Liver (tissue), 9 donors: ENCODE data around the gene RAB3GAP2. TPM values are rescaled to one million over a fixed set of nuclear protein-coding genes. Genes with fewer than 3 reads are reported as not detected.

Source experiments
- DNase-seq: peaks from one replicate; pipeline ENCODE4 v3.0.0-alpha.2; 2017; ENCODE audit warnings: low spot score
- H3K27ac ChIP-seq, 2 donors: one replicate each; pipeline ENCODE4 v1.7.0; 2013; ENCODE audit warnings: inconsistent platforms in 2 of 2, low read length in 2 of 2, control low read depth in 1 of 2, low read depth in 1 of 2, mild to moderate bottlenecking in 1 of 2
- H3K27me3 ChIP-seq, 4 donors: one replicate each; pipeline versions ENCODE4 v1.6.1 to v1.7.0; 2013; ENCODE audit warnings: low read length in 3 of 4, inconsistent platforms in 1 of 4, mild to moderate bottlenecking in 1 of 4, moderate library complexity in 1 of 4; ENCODE audit not compliant: control insufficient read depth in 4 of 4, insufficient read depth in 4 of 4
- H3K36me3 ChIP-seq, 4 donors: one replicate each; pipeline versions ENCODE4 v1.6.1 to v1.7.0; 2013; ENCODE audit warnings: low read length in 3 of 4, mild to moderate bottlenecking in 3 of 4, low read depth in 1 of 4, moderate library complexity in 1 of 4; ENCODE audit not compliant: control insufficient read depth in 4 of 4, insufficient read depth in 3 of 4
- H3K4me1 ChIP-seq, 4 donors: one replicate each; pipeline versions ENCODE4 v1.6.1 to v1.7.0; 2013; ENCODE audit warnings: low read length in 3 of 4, mild to moderate bottlenecking in 3 of 4, moderate library complexity in 1 of 4; ENCODE audit not compliant: control insufficient read depth in 4 of 4, insufficient read depth in 4 of 4
- H3K4me3 ChIP-seq, 3 donors: one replicate each; pipeline versions ENCODE4 v1.6.1 to v1.7.0; 2013; ENCODE audit warnings: low read length in 3 of 3, control low read depth in 1 of 3, low read depth in 1 of 3, mild to moderate bottlenecking in 1 of 3
- H3K9ac ChIP-seq, 2 donors: one replicate each; pipeline ENCODE4 v1.7.0; 2013; ENCODE audit warnings: low read length in 2 of 2, mild to moderate bottlenecking in 2 of 2, moderate library complexity in 2 of 2, control low read depth in 1 of 2, low read depth in 1 of 2
- H3K9me3 ChIP-seq, 4 donors: one replicate each; pipeline versions ENCODE4 v1.6.1 to v1.7.0; 2013; ENCODE audit warnings: low read length in 3 of 4; ENCODE audit not compliant: control insufficient read depth in 4 of 4
- ATF3 ChIP-seq: IDR thresholded peaks from 2 replicates; pipeline ENCODE4 v1.6.1; 2016; ENCODE audit warnings: antibody characterized with exemption
- FOXA2 ChIP-seq: IDR thresholded peaks from 2 replicates; pipeline ENCODE4 v1.6.1; 2016; ENCODE audit warnings: antibody characterized with exemption
- GABPA ChIP-seq, 2 donors: IDR thresholded peaks in 1 of 2; conservative IDR thresholded peaks in 1 of 2; 2 replicates each; pipeline ENCODE4 v1.6.1; 2016; ENCODE audit warnings: antibody characterized with exemption in 2 of 2, mild to moderate bottlenecking in 1 of 2, moderate library complexity in 1 of 2
- HNF4A ChIP-seq, 2 donors: conservative IDR thresholded peaks; 2 replicates each; pipeline ENCODE4 v1.6.1; 2016; ENCODE audit warnings: antibody characterized with exemption in 2 of 2, mild to moderate bottlenecking in 2 of 2
- HNF4G ChIP-seq: IDR thresholded peaks from 2 replicates; pipeline ENCODE4 v1.6.1; 2016; ENCODE audit warnings: antibody characterized with exemption
- MAX ChIP-seq: IDR thresholded peaks from 2 replicates; pipeline ENCODE4 v1.6.1; 2016; ENCODE audit warnings: antibody characterized with exemption
- RAD21 ChIP-seq, 2 donors: IDR thresholded peaks; 2 replicates each; pipeline ENCODE4 v1.6.1; 2016; ENCODE audit warnings: antibody characterized with exemption in 2 of 2, mild to moderate bottlenecking in 2 of 2
- REST ChIP-seq: IDR thresholded peaks from 2 replicates; pipeline ENCODE4 v1.6.1; 2016; ENCODE audit warnings: antibody characterized with exemption, mild to moderate bottlenecking
- RXRA ChIP-seq, 2 donors: IDR thresholded peaks; 2 replicates each; pipeline ENCODE4 v1.6.1; 2017 to 2018; ENCODE audit warnings: antibody characterized with exemption in 2 of 2, mild to moderate bottlenecking in 1 of 2
- SP1 ChIP-seq: IDR thresholded peaks from 2 replicates; pipeline ENCODE4 v1.6.1; 2018; ENCODE audit warnings: antibody characterized with exemption, mild to moderate bottlenecking
- TAF1 ChIP-seq: conservative IDR thresholded peaks from 2 replicates; pipeline ENCODE4 v1.6.1; 2016; ENCODE audit warnings: antibody characterized with exemption, mild to moderate bottlenecking
- YY1 ChIP-seq: IDR thresholded peaks from 2 replicates; pipeline ENCODE4 v1.6.1; 2016; ENCODE audit warnings: antibody characterized with exemption, mild to moderate bottlenecking
- ZBTB33 ChIP-seq: IDR thresholded peaks from 2 replicates; pipeline ENCODE4 v1.6.1; 2016; ENCODE audit warnings: antibody characterized with exemption
- WGBS: extraction: QIAGEN DNeasy Blood & Tissue Kit; methylation state at CpG from one replicate; pipeline ENCODE4 v1.1.7; 2013; 5-methylcytosine and 5-hydroxymethylcytosine counted together
- polyA plus RNA-seq, 2 donors: library from polyadenylated mRNA; stranded (reverse) in 1 of 2; unstranded in 1 of 2; fragments of 200-250 nt in 1 of 2; fragments of >200 nt in 1 of 2; fragmentation: Nextera tagmentation in 1 of 2; extraction: Ambion mirVana in 1 of 2; gene quantifications; one replicate each; pipeline versions ENCODE4 v1.2.1 to v1.2.3, GENCODE V29; 2013 to 2015
- total RNA-seq, 2 donors: library from RNA; depleted of rRNA; stranded (reverse); fragments of >200 nt; gene quantifications; one replicate each; pipeline ENCODE4 v1.2.3, GENCODE V29; 2014
- donor health status: healthy.
- donor health status: healthy.
- donor health status: healthy.
- donor health status: healthy.
- donor health status: healthy.

The RAB3GAP2 gene
- total and polyA plus RNA-seq, 4 donors: 5.3 to 24.0 (median 11.4) TPM

- H3K4me3 ChIP-seq: no peak overlapping the region
- no peaks in the 10 kb centered on the region for H3K27me3 ChIP-seq
- H3K27ac ChIP-seq: no peak overlapping the region
- no peak for DNase-seq
- 87% methylated on average over 3 of the region's 3 CpGs for WGBS
- no peak overlapping the region for H3K9ac ChIP-seq
- H3K4me1 ChIP-seq: peaks cover 0 to 1% (median 0%) of the 10 kb centered on the region in 4 donors
- peaks cover 0 to 2% (median 0%) of the 10 kb centered on the region in 4 donors for H3K36me3 ChIP-seq
- no peak for TF ChIP-seq ZBTB33
- no peak for TF ChIP-seq MAX
- TF ChIP-seq RAD21 (IDR thresholded peaks at IDR 0.05): no peak
- TF ChIP-seq YY1: no peak
- TF ChIP-seq FOXA2: no peak
- TF ChIP-seq REST: no peak
- no peak for TF ChIP-seq HNF4A (conservative IDR thresholded peaks at IDR 0.05)
- no peak for TF ChIP-seq ATF3
- no peak for TF ChIP-seq TAF1
- no peak for TF ChIP-seq HNF4G
- no peak for TF ChIP-seq SP1
- no peak for TF ChIP-seq RXRA (IDR thresholded peaks at IDR 0.05)
- TF ChIP-seq GABPA (IDR thresholded peaks at IDR 0.05 in 1 of 2, conservative IDR thresholded peaks at IDR 0.05 in 1 of 2): no peak
- H3K9me3 ChIP-seq: no peaks in the 10 kb centered on the region
Measured at GRCh38 chr1:220222939-220223338, 49.3 kb downstream of the RAB3GAP2 start.

GRCh38 chr1:220221670-220222069, 50.6 kb downstream of the RAB3GAP2 start:
- Histone ChIP-seq H3K36me3 (no peaks in the 10 kb centered on the region), H3K27me3 (no peaks in the 10 kb centered on the region), H3K9ac (no peak overlapping the region), H3K27ac (no peak overlapping the region), H3K4me3 (no peak overlapping the region), H3K4me1 (no peaks in the 10 kb centered on the region), H3K9me3 (no peaks in the 10 kb centered on the region)
- 92% methylated on average over 3 of the region's 3 CpGs for WGBS
- TF ChIP-seq GABPA (IDR thresholded peaks at IDR 0.05 in 1 of 2, conservative IDR thresholded peaks at IDR 0.05 in 1 of 2): no peak
- TF ChIP-seq RAD21 (IDR thresholded peaks at IDR 0.05): no peak
- TF ChIP-seq MAX: no peak
- no peak for TF ChIP-seq HNF4A (conservative IDR thresholded peaks at IDR 0.05)
- no peak for TF ChIP-seq HNF4G
- no peak for DNase-seq
